Endothelial cell of umbilical vein (primary cell): Measurements from ENCODE around the gene TPM3. TPM values are rescaled to one million over a fixed set of nuclear protein-coding genes. Genes with fewer than 3 reads are reported as not detected.

Experiments
- BruUV-seq: library from RNA; stranded (reverse); fragments of 400-500 nt; replicated peaks from 2 replicates; lab custom pipeline; 2021; lab: Mats Ljungman, UMichigan
- CTCF ChIA-PET: fragments of 300-600, 350-600 bp; sonication (Branson Sonifier 250); formaldehyde crosslinking; loops from one replicate; lab custom pipeline; 2021; ENCODE audit warnings: antibody characterized with exemption, inconsistent platforms; lab: Charles Lee
- POLR2A ChIA-PET: fragments of 300-600, 350-600 bp; sonication (Branson Sonifier 250); formaldehyde crosslinking; loops from one replicate; lab custom pipeline; 2021; ENCODE audit warnings: antibody characterized with exemption, inconsistent platforms; lab: Charles Lee
- DNase-seq: peaks from one replicate; pipeline ENCODE4 v3.0.0-alpha.2; 2011; ENCODE audit warnings: low read depth, low spot score
- FAIRE-seq: peaks from 2 replicates; lab custom pipeline; 2011; peaks lifted over from hg19 to GRCh38; lab: Jason Lieb, UNC
- H2AFZ ChIP-seq: 2 replicates; pipeline ENCODE4 v1.6.0; 2012; ENCODE audit warnings: low read depth, low read length, control low read depth, inconsistent platforms
- H3K27ac ChIP-seq: 2 replicates; pipeline ENCODE4 v1.5.1; 2011; ENCODE audit warnings: low read depth, mild to moderate bottlenecking, control low read depth, low read length, moderate library complexity; ENCODE audit not compliant: insufficient read depth
- H3K27me3 ChIP-seq, 2 experiments: 2 replicates each; pipeline versions ENCODE4 v1.6.0 to v1.6.1; 2011; ENCODE audit warnings: low read length in 2 of 2, mixed read lengths in 1 of 2; ENCODE audit not compliant: control insufficient read depth in 2 of 2, insufficient read depth in 2 of 2
- H3K36me3 ChIP-seq, 2 experiments: 2 replicates in 1 of 2; 3 replicates in 1 of 2; pipeline ENCODE4 v1.5.1; 2011; ENCODE audit warnings: low read length in 2 of 2, mild to moderate bottlenecking in 1 of 2, moderate library complexity in 1 of 2; ENCODE audit not compliant: control insufficient read depth in 2 of 2, insufficient read depth in 2 of 2; ENCODE audit errors: extremely low read depth in 1 of 2
- H3K4me1 ChIP-seq: 3 replicates; pipeline ENCODE4 v1.5.1; 2011; ENCODE audit warnings: mild to moderate bottlenecking, low read length; ENCODE audit not compliant: control insufficient read depth, insufficient read depth; ENCODE audit errors: extremely low read depth
- H3K4me2 ChIP-seq: 2 replicates; pipeline ENCODE4 v1.6.1; 2011; ENCODE audit warnings: low read length, control low read depth, mixed read lengths; ENCODE audit not compliant: insufficient read depth
- H3K4me3 ChIP-seq, 3 experiments: fragments of 200-600 bp in 1 of 3; sonication (generic), shearing (Covaris generic) in 1 of 3; replicated peaks in 1 of 3; 2 replicates each; pipeline ENCODE4 v1.5.1; 2011 to 2016; ENCODE audit warnings: control low read depth in 3 of 3, low read length in 3 of 3, mild to moderate bottlenecking in 2 of 3, inconsistent platforms in 1 of 3, low read depth in 1 of 3, moderate library complexity in 1 of 3; ENCODE audit not compliant: insufficient read depth in 1 of 3
- H3K79me2 ChIP-seq: 2 replicates; pipeline ENCODE4 v1.6.0; 2012; ENCODE audit warnings: low read length, inconsistent platforms; ENCODE audit not compliant: control insufficient read depth, insufficient read depth
- H3K9ac ChIP-seq: replicated peaks from 2 replicates; pipeline ENCODE3; 2011; ENCODE audit warnings: low read length, control low read depth; ENCODE audit not compliant: insufficient read depth; ENCODE audit errors: extremely low read depth
- H3K9me1 ChIP-seq: replicated peaks from 3 replicates; pipeline ENCODE4 v1.6.0; 2011; ENCODE audit warnings: mild to moderate bottlenecking, low read length; ENCODE audit not compliant: control insufficient read depth, insufficient read depth; ENCODE audit errors: extremely low read depth
- H3K9me3 ChIP-seq: replicated peaks from 2 replicates; pipeline ENCODE4 v1.5.1; 2012; ENCODE audit warnings: low read length, inconsistent platforms; ENCODE audit not compliant: control insufficient read depth, insufficient read depth
- H4K20me1 ChIP-seq: replicated peaks from 2 replicates; pipeline ENCODE3; 2011; ENCODE audit warnings: mild to moderate bottlenecking, low read length; ENCODE audit not compliant: control insufficient read depth, insufficient read depth; ENCODE audit errors: extremely low read depth
- EZH2 ChIP-seq: IDR thresholded peaks from 2 replicates; pipeline ENCODE4 v1.6.1; 2012; ENCODE audit warnings: borderline replicate concordance, low read depth, mild to moderate bottlenecking, moderate library complexity, low read length, inconsistent platforms; ENCODE audit not compliant: severe bottlenecking
- FOS ChIP-seq: IDR thresholded peaks from 2 replicates; pipeline ENCODE4 v1.6.1; 2011; ENCODE audit warnings: mild to moderate bottlenecking, low read length, moderate library complexity, borderline replicate concordance; ENCODE audit not compliant: insufficient read depth
- GATA2 ChIP-seq: IDR thresholded peaks from 2 replicates; pipeline ENCODE4 v1.7.0; 2011; ENCODE audit warnings: low read depth, mild to moderate bottlenecking, moderate library complexity, mixed read lengths, low read length; ENCODE audit not compliant: insufficient read length, insufficient read depth
- JUN ChIP-seq: IDR thresholded peaks from 2 replicates; pipeline ENCODE4 v1.6.1; 2011; ENCODE audit warnings: borderline replicate concordance, low read depth; ENCODE audit not compliant: insufficient read length, insufficient read depth
- MYC ChIP-seq: IDR thresholded peaks from one replicate; pipeline ENCODE4 v1.6.1; 2011; ENCODE audit warnings: mild to moderate bottlenecking, low read depth, low read length
- POLR2A ChIP-seq: IDR thresholded peaks from 2 replicates; pipeline ENCODE4 v1.6.1; 2012; ENCODE audit warnings: low read depth, mild to moderate bottlenecking, control low read depth, low read length
- POLR2AphosphoS5 ChIP-seq: IDR thresholded peaks from 2 replicates; pipeline ENCODE4 v1.6.1; 2012; ENCODE audit warnings: low read depth, mild to moderate bottlenecking, control low read depth, low read length, moderate library complexity; ENCODE audit not compliant: insufficient read depth
- dilution Hi-C: fragments of 300-500 bp; cut with MboI; formaldehyde crosslinking; loops from one replicate; pipeline ENCODE4 v1.15.0; 2019; ENCODE audit warnings: low sequenced_read_pairs; ENCODE audit not compliant: extremely low pct_ligation_motif_present
- intact Hi-C: fragments of 100-400 bp; cut with micrococcal nuclease; formaldehyde crosslinking; loops from one replicate; pipeline ENCODE4 v1.10.0; 2022
- polyA plus RNA-seq, 4 experiments: library from polyadenylated mRNA; depleted of rRNA in 3 of 4; stranded (reverse) in 3 of 4; unstranded in 1 of 4; fragments of >200 nt; gene quantifications; 2 replicates each; pipeline versions ENCODE4 v1.2.1 to v1.2.3, GENCODE V29; 2011 to 2012; ENCODE audit warnings: missing spikeins in 1 of 4
- total RNA-seq: library from RNA; stranded (reverse); gene quantifications from 2 replicates; pipeline ENCODE4 v1.2.3, GENCODE V29; 2021
- TF ChIP-seq, protein P1 (sequence below): IDR thresholded peaks from 2 replicates; pipeline ENCODE4 v1.6.1; 2011; ENCODE audit not compliant: insufficient read depth, insufficient read length
- TF ChIP-seq, protein P2 (sequence below), 2 donors: IDR thresholded peaks; 1 replicate in 1 of 2; 2 replicates in 1 of 2; pipeline ENCODE4 v1.5.1; 2011; ENCODE audit warnings: low read length in 2 of 2, mild to moderate bottlenecking in 2 of 2, moderate library complexity in 2 of 2, control low read depth in 1 of 2, inconsistent platforms in 1 of 2, low read depth in 1 of 2; ENCODE audit not compliant: insufficient read depth in 1 of 2; ENCODE audit errors: extremely low read depth in 1 of 2

Gene TPM3
- total and polyA plus RNA-seq, 2 donors (not counting 3 experiments of a cell fraction or from before 2014, with no cell fraction given): 395 to 927 TPM

DNA sequence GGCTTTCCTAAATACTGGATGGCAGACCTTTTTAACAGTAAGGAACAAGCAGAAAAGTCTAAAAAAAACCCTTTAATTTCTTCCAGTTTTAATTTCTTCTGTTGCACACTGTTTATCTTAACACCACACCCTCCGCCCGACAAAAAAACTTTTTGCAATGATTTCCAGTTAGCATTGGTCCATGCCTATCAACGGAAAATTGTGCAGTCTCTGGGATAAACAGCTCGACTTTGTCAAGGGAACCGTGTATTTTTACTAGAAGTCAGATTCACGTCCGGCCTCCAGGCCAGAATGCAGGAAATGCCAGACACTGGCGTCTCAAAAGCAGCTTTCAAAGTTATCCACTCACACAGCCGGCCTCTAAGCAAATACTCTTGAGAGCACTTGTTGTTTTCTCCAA is 36.6 kb downstream of the TPM3 start:
- dilution Hi-C loops: no loop called here
- peak overlapping the region; percentile 76 for H3K27ac ChIP-seq
- BruUV-seq: no TSS peak
- peaks cover 25% of the 10 kb centered on the region for H3K4me1 ChIP-seq
- peak overlapping the region; percentile 27 for H3K4me2 ChIP-seq
- DNase-seq (peak; percentile 94), FAIRE-seq (peak; percentile 79)
- H3K9me3 ChIP-seq: no peaks in the 10 kb centered on the region
- H2AFZ ChIP-seq: no peak overlapping the region
- peaks cover 8 to 19% of the 10 kb centered on the region in 2 experiments for H3K36me3 ChIP-seq
- H3K9me1 ChIP-seq: no peaks in the 10 kb centered on the region
- POLR2A ChIA-PET: interaction anchor here (0.6 to 1.0 kb wide), 2 partner anchors 15 to 21 kb away, joined by 3 to 5 read pairs; no protein-coding TSS in a partner anchor
- no peak overlapping the region for H3K4me3 ChIP-seq
- H4K20me1 ChIP-seq: no peaks in the 10 kb centered on the region
- CTCF ChIA-PET: interaction anchor here (0.7 to 1.5 kb wide), 5 partner anchors 9 to 180 kb away, joined by 3 to 5 read pairs (median 4); no protein-coding TSS in a partner anchor
- H3K27me3 ChIP-seq: no peaks in the 10 kb centered on the region
- TF ChIP-seq, protein P1, sequence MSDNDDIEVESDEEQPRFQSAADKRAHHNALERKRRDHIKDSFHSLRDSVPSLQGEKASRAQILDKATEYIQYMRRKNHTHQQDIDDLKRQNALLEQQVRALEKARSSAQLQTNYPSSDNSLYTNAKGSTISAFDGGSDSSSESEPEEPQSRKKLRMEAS: no peak
- peak; percentile 58 for TF ChIP-seq POLR2AphosphoS5
- H3K9ac ChIP-seq: peak overlapping the region; percentile 58
- intact Hi-C loops: loop anchor here (10.0 kb wide), 1 partner anchor 160 kb away; the partner anchor contains the start of gene RPS27
- H3K79me2 ChIP-seq: peaks cover 21% of the 10 kb centered on the region

DNA sequence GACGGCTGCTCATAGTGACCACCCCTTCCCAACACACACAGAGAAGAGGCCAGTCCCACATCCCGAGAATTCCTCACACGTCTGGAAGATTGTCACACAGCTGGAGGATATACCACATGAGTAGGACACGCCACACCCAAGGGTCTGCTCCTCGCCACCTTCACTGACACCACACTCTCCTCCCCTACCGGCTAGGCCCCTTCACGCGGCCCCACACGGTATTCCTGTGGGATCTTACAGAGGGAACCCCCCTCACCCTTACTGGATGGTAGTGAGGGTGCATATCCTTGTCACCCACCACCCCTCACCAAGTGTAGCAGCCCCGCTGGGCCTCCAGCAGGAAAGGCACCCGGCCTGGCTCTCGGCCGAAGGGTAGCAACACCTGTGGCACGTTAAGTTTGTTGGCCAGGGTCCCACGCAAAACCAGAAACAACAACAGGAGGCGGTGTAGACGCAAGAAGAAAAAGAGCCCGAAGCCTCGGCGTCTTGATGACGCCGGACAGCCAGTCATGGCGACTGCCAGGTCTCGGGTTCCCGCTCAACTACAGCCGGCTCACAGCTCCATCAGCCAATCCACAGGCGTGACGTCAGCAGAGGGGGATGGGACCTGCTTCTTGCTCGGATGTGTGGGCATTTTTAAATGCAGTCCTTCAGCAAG is 37.2 kb downstream of the TPM3 start, which contains the start of gene NUP210L:
TSS of gene NUP210L (minus strand) at position 540 of the 658 bp plus-strand sequence.
- H3K79me2 ChIP-seq: peaks cover 16% of the 10 kb centered on the region
- peak within 1 kb of the TSS; percentile 27 for H3K4me2 ChIP-seq
- ChIA-PET POLR2A (interaction anchor here (1.0 kb wide), 1 partner anchor 22 kb away, joined by 3 read pairs; no protein-coding TSS in a partner anchor), CTCF (interaction anchor here (0.7 to 1.5 kb wide), 5 partner anchors 8 to 180 kb away, joined by 3 to 5 read pairs (median 4); no protein-coding TSS in a partner anchor)
- no peaks in the 10 kb centered on the region for H3K9me1 ChIP-seq
- intact Hi-C loops (loop anchor here (10.0 kb wide), 1 partner anchor 160 kb away; the partner anchor contains the start of gene RPS27), dilution Hi-C loops (no loop called here)
- H3K9ac ChIP-seq: peak within 1 kb of the TSS; percentile 58
- H3K27me3 ChIP-seq: no peaks in the 10 kb centered on the region
- no TSS peak for BruUV-seq
- H3K4me3 ChIP-seq: no peak within 1 kb of the TSS
- peak within 1 kb of the TSS; percentile 76 for H3K27ac ChIP-seq
- H3K9me3 ChIP-seq: no peaks in the 10 kb centered on the region
- peaks cover 8 to 17% of the 10 kb centered on the region in 2 experiments for H3K36me3 ChIP-seq
- TF ChIP-seq, protein P1: peak; percentile 12
- TF ChIP-seq JUN (no peak), FOS (no peak), POLR2AphosphoS5 (no peak), GATA2 (no peak), MYC (no peak), POLR2A (peak; percentile 21), EZH2 (no peak)
- TF ChIP-seq, protein P2, sequence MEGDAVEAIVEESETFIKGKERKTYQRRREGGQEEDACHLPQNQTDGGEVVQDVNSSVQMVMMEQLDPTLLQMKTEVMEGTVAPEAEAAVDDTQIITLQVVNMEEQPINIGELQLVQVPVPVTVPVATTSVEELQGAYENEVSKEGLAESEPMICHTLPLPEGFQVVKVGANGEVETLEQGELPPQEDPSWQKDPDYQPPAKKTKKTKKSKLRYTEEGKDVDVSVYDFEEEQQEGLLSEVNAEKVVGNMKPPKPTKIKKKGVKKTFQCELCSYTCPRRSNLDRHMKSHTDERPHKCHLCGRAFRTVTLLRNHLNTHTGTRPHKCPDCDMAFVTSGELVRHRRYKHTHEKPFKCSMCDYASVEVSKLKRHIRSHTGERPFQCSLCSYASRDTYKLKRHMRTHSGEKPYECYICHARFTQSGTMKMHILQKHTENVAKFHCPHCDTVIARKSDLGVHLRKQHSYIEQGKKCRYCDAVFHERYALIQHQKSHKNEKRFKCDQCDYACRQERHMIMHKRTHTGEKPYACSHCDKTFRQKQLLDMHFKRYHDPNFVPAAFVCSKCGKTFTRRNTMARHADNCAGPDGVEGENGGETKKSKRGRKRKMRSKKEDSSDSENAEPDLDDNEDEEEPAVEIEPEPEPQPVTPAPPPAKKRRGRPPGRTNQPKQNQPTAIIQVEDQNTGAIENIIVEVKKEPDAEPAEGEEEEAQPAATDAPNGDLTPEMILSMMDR (IDR thresholded peaks at IDR 0.05; ENCODE audit: extremely low read depth in 1 of 2, insufficient read depth in 1 of 2, low read depth in 1 of 2, low read length in 2 of 2): no peak
- H4K20me1 ChIP-seq: no peaks in the 10 kb centered on the region
- H3K4me1 ChIP-seq: peaks cover 25% of the 10 kb centered on the region
- no peak for DNase-seq
- no peak within 1 kb of the TSS for H2AFZ ChIP-seq
- FAIRE-seq: peak; percentile 21
